Neural crest cell (in vitro differentiated cells): ENCODE measurements around the gene LRAT. TPM values are rescaled to one million over a fixed set of nuclear protein-coding genes. Genes with fewer than 3 reads are reported as not detected.

Experiments
- DNase-seq: peaks from one replicate; pipeline ENCODE4 v3.0.0; 2021; ENCODE audit warnings: low read depth, mixed read lengths, low spot score
- H3K27ac Mint-ChIP-seq: one replicate; pipeline ENCODE4 v1.8.0; 2021; ENCODE audit warnings: mild to moderate bottlenecking, mixed read lengths; ENCODE audit not compliant: unreplicated experiment
- H3K27me3 Mint-ChIP-seq: 2 replicates; pipeline ENCODE4 v1.8.0; 2021; ENCODE audit warnings: low read depth, mild to moderate bottlenecking, mixed read lengths
- H3K36me3 Mint-ChIP-seq: 2 replicates; pipeline ENCODE4 v1.8.0; 2021; ENCODE audit warnings: low read depth, mild to moderate bottlenecking, mixed read lengths
- H3K4me1 Mint-ChIP-seq: 2 replicates; pipeline ENCODE4 v1.8.0; 2021; ENCODE audit warnings: mixed read lengths
- H3K4me3 Mint-ChIP-seq: one replicate; pipeline ENCODE4 v1.8.0; 2021; ENCODE audit warnings: mild to moderate bottlenecking, mixed read lengths
- H3K9me3 Mint-ChIP-seq: 2 replicates; pipeline ENCODE4 v1.8.0; 2021; ENCODE audit warnings: mixed read lengths
- total RNA-seq: library from RNA; stranded (reverse); gene quantifications from 2 replicates; pipeline ENCODE4 v1.2.1, GENCODE V29; 2021
- TF ChIP-seq, protein P1 (sequence below): fragments of 200-600 bp; sonication (generic); conservative IDR thresholded peaks from 2 replicates; pipeline ENCODE4 v1.5.0; 2021; ENCODE audit warnings: antibody characterized with exemption, mild to moderate bottlenecking

The LRAT gene
- total RNA-seq, 1 donor from 2014 or later: 0.09 TPM

DNA sequence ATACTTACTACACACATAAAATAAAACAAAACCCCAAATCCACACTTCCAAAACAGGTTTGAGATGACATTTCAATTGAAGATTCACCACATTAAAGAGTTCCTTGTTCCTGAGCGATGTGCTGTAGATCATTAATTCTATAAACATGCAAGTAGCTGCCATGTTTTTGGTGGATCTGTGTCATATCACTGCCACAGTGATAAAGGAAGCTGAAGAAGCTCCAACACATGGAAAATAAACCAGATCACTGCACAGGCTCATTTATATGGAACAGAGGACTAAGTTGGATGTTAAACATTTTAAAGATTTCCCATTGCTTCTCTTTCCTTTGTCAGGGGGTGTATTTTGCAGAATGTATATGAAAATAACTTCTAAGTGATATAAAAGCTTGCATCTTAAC lies 34.5 kb downstream of the LRAT start:
- no peak overlapping the region for H3K27ac Mint-ChIP-seq
- H3K4me1 Mint-ChIP-seq: no peaks in the 10 kb centered on the region
- TF ChIP-seq, protein P1, sequence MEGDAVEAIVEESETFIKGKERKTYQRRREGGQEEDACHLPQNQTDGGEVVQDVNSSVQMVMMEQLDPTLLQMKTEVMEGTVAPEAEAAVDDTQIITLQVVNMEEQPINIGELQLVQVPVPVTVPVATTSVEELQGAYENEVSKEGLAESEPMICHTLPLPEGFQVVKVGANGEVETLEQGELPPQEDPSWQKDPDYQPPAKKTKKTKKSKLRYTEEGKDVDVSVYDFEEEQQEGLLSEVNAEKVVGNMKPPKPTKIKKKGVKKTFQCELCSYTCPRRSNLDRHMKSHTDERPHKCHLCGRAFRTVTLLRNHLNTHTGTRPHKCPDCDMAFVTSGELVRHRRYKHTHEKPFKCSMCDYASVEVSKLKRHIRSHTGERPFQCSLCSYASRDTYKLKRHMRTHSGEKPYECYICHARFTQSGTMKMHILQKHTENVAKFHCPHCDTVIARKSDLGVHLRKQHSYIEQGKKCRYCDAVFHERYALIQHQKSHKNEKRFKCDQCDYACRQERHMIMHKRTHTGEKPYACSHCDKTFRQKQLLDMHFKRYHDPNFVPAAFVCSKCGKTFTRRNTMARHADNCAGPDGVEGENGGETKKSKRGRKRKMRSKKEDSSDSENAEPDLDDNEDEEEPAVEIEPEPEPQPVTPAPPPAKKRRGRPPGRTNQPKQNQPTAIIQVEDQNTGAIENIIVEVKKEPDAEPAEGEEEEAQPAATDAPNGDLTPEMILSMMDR: no peak
- DNase-seq: no peak
- H3K36me3 Mint-ChIP-seq: no peaks in the 10 kb centered on the region
- peaks cover 16% of the 10 kb centered on the region for H3K27me3 Mint-ChIP-seq
- no peak overlapping the region for H3K4me3 Mint-ChIP-seq
- peaks cover 7% of the 10 kb centered on the region for H3K9me3 Mint-ChIP-seq

DNA sequence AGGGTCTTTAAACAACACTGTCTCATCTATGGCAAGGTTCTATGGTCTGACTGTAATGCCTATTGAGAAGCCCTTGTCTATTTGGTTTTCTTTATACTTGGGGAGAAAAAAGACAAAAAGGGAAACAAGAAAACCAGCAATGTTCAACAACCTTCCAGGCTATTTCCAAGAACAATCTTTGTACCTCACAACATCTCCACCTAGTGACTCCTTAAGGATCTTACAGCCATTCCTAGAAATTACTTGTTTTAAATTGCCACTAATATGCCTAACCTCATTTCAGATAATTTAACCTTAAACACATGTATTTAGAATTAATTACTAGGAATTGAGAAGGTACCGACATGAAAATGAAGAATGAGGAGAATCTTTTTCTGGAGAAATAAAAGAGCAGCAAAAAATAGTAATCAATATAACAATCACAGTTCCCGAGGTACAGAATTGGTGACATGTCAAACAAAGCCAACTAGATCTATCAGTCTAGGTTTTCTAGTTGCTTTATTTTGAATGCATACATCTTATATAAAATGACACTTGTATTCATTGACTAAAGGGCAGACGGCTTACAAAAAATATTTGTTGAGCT lies 35.7 kb downstream of the LRAT start:
- TF ChIP-seq, protein P1: peak; percentile 77
- H3K27me3 Mint-ChIP-seq: peaks cover 14% of the 10 kb centered on the region
- H3K4me3 Mint-ChIP-seq: no peak overlapping the region
- H3K27ac Mint-ChIP-seq: no peak overlapping the region
- H3K36me3 Mint-ChIP-seq: no peaks in the 10 kb centered on the region
- H3K4me1 Mint-ChIP-seq: no peaks in the 10 kb centered on the region
- peaks cover 7% of the 10 kb centered on the region for H3K9me3 Mint-ChIP-seq
- no peak for DNase-seq

GRCh38 chr4:154781126-154781982 lies 37.6 kb downstream of the LRAT start, which contains the start of gene RBM46:
TSS of gene RBM46 (plus strand) at chr4:154781272. CDS start at chr4:154796753, 15,481 bp downstream.
- Mint-ChIP-seq H3K4me1 (no peaks in the 10 kb centered on the region), H3K4me3 (no peak within 1 kb of the TSS), H3K27me3 (peaks cover 2% of the 10 kb centered on the region), H3K27ac (no peak within 1 kb of the TSS), H3K9me3 (no peaks in the 10 kb centered on the region), H3K36me3 (no peaks in the 10 kb centered on the region)
- DNase-seq: no peak
- TF ChIP-seq, protein P1: no peak

- no peak overlapping the region for H3K4me3 Mint-ChIP-seq
- no peaks in the 10 kb centered on the region for H3K27me3 Mint-ChIP-seq
- TF ChIP-seq, protein P1: no peak
- no peaks in the 10 kb centered on the region for H3K36me3 Mint-ChIP-seq
- no peaks in the 10 kb centered on the region for H3K9me3 Mint-ChIP-seq
- no peak overlapping the region for H3K27ac Mint-ChIP-seq
- no peak for DNase-seq
- no peaks in the 10 kb centered on the region for H3K4me1 Mint-ChIP-seq
These were observed 38.1 kb downstream of the LRAT start for GRCh38 chr4:154781983-154782293.

Other genes with a start within 250 kb of the LRAT start
- 93.3 and 103 TPM in 2 replicates for gene PLRG1, start 193.6 kb upstream of the LRAT start, total RNA-seq
- gene FGB, start 181.0 kb upstream of the LRAT start, total RNA-seq: not detected in 2 replicates
- not detected in 2 replicates for gene FGA, start 153.3 kb upstream of the LRAT start, total RNA-seq
- not detected in 2 replicates for gene FGG, start 131.3 kb upstream of the LRAT start, total RNA-seq
- not detected in 2 replicates for gene RBM46, start 37.3 kb downstream of the LRAT start, total RNA-seq